ENCODE data around the gene TACR2.
A peak's percentile ranks its signal among the peaks of the same experiment; 100 is the strongest.

Gene TACR2

GRCh38 chr10:69372126-69372980 is 44.4 kb downstream of the TACR2 start:
- no peak for DNase-seq (ENCODE audit: low spot score)

- DNase-seq (ENCODE audit: low spot score): no peak
These were observed 49.2 kb downstream of the TACR2 start for GRCh38 chr10:69367469-69367868.

GRCh38 chr10:69366738-69367137 is 50.0 kb downstream of the TACR2 start:
- no peak for DNase-seq (ENCODE audit: low spot score)

DNA sequence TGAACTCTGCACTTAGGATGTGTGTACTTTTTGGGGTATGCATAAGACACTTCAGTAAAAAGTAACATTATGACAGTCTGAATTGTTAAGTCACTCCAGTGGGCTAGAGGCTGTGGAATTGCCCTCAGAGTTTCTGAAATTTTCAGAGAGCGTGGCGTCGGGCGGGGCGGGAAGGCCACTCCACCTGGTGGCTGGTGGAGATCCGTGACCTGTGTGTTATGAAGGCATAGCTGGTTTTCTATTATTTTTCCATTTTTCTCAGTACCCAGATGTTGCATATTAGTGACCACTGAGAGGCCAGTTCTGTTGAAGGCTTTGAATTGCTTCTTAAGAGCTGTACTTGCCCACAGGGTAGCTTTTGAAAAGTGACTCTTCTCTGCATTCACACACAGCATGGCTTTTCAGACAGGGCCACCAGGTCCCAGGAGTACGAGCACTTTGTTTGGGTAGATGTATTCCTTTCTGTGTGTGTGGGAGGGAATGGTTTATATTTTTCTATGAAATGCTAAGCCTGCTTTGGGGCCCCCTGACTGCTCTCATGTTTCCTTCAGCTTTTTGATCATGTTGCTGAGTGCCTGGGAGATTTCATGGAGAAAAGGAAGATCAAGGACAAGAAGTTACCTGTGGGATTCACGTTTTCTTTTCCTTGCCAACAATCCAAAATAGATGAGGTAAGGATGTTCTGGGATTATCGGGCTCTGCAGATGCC is 52.3 kb downstream of the TACR2 start:
- DNase-seq (ENCODE audit: low spot score): no peak

DNA sequence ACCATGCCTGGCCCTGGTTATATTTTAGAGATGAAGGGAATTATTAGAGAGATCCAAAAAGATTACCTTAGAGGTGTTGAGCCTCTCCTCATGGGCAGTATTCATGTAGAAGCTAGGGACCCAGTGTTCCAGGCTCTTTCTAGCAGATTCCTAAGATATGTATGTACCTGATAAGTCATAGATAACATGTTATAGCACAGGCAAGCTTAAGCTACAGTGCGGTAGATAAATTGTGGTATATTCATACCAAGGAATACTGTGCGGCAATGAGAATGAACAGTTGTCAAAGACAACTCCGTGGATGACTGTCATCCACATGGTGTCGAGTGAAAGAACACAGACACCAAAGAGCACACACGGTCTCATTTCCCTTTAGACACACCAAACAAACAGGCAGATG is 53.1 kb downstream of the TACR2 start:
- no peak for DNase-seq (ENCODE audit: low spot score)

DNA sequence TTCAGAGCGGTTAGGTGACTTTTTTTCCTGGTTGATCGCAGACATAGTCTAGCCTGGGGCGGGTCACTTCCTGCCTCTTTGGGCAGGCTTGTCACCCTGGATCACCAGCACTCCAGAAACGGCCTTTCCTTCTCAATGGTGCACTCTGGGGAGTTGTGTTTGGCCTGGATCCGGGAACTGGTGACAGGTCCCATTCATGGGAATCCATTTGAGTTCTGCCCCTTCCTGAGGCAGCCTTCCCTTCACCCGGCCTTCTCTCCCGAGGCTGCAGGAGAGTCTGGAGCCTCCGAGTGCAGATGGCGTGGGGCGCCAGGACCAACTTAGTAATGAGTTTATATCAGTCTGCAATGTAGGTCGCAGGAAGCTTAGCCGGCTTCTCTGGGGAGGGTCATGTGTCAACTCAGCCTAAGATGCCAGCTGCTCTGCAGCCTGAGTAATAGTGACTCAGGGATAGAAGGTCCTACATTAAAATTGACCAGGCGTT is 54.2 kb downstream of the TACR2 start:
- peak; percentile 93 for DNase-seq (ENCODE audit: low spot score)

DNA sequence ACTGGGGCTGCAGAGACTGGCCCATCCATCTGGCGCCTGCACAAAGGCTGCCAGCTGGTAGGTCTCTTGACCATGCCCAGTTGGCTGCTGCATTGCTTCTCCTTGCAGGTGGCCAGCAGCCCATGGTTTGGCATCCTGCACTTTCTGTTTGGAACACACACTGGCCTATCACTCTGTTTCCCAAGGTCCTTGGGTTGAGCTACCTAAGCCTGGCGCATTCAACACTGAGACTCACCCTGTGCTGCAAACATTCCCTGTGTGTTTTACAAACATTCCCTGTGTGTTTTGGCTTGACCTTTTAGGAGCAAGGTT is 55.5 kb downstream of the TACR2 start:
- no peak for DNase-seq (ENCODE audit: low spot score)

GRCh38 chr10:69360485-69361302 is 56.0 kb downstream of the TACR2 start:
- no peak for DNase-seq (ENCODE audit: low spot score)

GRCh38 chr10:69359594-69359993 is 57.1 kb downstream of the TACR2 start:
- no peak for DNase-seq (ENCODE audit: low spot score)

- DNase-seq (ENCODE audit: low spot score): no peak
These were observed 57.6 kb downstream of the TACR2 start for GRCh38 chr10:69359148-69359547.

- no peak for DNase-seq (ENCODE audit: low spot score)
These were observed 58.4 kb downstream of the TACR2 start for GRCh38 chr10:69358148-69358795.

GRCh38 chr10:69356187-69356586 is 60.5 kb downstream of the TACR2 start:
- DNase-seq (ENCODE audit: low spot score): no peak

DNA sequence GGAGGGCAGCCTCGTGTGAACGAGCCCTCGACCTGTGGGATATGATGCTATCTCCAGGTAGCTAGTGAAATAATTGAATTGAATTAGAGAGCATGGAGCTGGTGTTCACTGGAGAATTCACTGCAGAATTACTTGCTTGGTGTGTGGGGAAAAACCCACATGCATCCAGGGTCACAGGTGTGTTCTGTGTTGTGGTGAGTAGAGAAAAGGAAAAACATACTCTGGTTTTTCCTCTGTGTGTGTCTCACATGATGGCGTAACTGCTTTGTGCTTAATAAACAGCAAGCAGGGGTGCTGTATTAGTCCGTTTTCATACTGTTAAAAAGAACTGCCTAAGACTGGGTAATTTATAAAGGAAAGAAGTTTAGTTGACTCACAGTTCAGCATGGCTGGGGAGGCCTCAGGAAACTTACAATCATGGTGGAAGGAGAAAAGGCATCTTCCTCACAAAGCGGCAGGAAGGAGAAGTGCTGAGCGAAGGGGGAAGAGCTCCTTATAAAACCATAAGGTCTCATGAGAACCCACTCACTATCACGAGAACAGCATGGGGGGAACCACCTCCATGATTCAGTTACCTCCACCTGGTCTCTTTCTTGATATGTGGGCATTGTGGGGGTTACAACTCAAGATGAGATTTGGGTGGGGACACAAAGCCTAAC is 62.6 kb downstream of the TACR2 start:
- no peak for DNase-seq (ENCODE audit: low spot score)

Data from kidney capillary endothelial cell (primary cell).